A375 (cell line): Measurements from ENCODE around the gene GNG4. TPM values are rescaled to one million over a fixed set of nuclear protein-coding genes. Genes with fewer than 3 reads are reported as not detected.

ENCODE experiments used
- small RNA-seq: library from RNA; depleted of rRNA; stranded (forward); fragments of <200 nt; gene quantifications from one replicate; pipeline ENCODE3, GENCODE V24; 2014
- total RNA-seq: library from RNA; depleted of rRNA; stranded (reverse); fragments of >200 nt; shearing (Covaris generic); gene quantifications from 2 replicates; pipeline ENCODE4 v1.2.3, GENCODE V29; 2014; rRNA removed

The GNG4 gene
- 16.3 and 23.9 TPM in 2 replicates for total RNA-seq

GRCh38 chr1:235649368-235650163, at the start of gene GNG4:
Gene GNG4 (minus strand): TSS chr1:235649784. CDS start chr1:235583838, 65,946 bp downstream.

GRCh38 chr1:235504122-235504493, 145.5 kb downstream of the GNG4 start, which contains the start of gene B3GALNT2:
Gene B3GALNT2 (minus strand): TSS chr1:235504452. CDS start chr1:235504252, 200 bp downstream.

Small RNA genes lying within 50 kb of the gene (small RNA-seq; reads per million reads assigned to genes)
- not detected for gene MTCO3P46
- gene MTND4LP21: not detected

Other genes with a start within 250 kb of the GNG4 start
- 46.9 and 59.0 TPM in 2 replicates for gene B3GALNT2, start 145.3 kb downstream of the GNG4 start, total RNA-seq
- gene LYST, start 217.1 kb upstream of the GNG4 start, total RNA-seq: 10.7 and 10.9 TPM in 2 replicates